Panc1 (cell line): ENCODE data around the gene EAF1. TPM values are rescaled to one million over a fixed set of nuclear protein-coding genes. Genes with fewer than 3 reads are reported as not detected.
"Not testable (repeated sequence)": the region's sequence is repeated elsewhere in the genome, so short reads cannot be mapped to it uniquely, and the experiment has no call there.

Experiments used
- ATAC-seq: fragments of 200-7000 bp; cut with Tn5 transposase; 2 replicates; pipeline ENCODE4 v1.9.1; 2020; ENCODE audit warnings: mild to moderate bottlenecking, moderate library complexity
- BruUV-seq: library from RNA; stranded (reverse); fragments of 400-500 nt; replicated peaks from 2 replicates; lab custom pipeline; 2021; lab: Mats Ljungman, UMichigan
- CTCF ChIA-PET: fragments of 300-600 bp; sonication (Branson Sonifier 250); formaldehyde crosslinking; loops from one replicate; lab custom pipeline; 2022; ENCODE audit warnings: antibody characterized with exemption; lab: Charles Lee
- POLR2A ChIA-PET: fragments of 300-600 bp; sonication (Branson Sonifier 250); formaldehyde crosslinking; loops from one replicate; lab custom pipeline; 2022; ENCODE audit warnings: antibody characterized with exemption; lab: Charles Lee
- DNase-seq: peaks from one replicate; pipeline ENCODE4 v3.0.0-alpha.2; 2010; ENCODE audit warnings: low read depth, low spot score
- H3K27ac ChIP-seq: 2 replicates; pipeline ENCODE4 v1.5.1; 2011; ENCODE audit warnings: mild to moderate bottlenecking, low read length, inconsistent platforms
- H3K27me3 ChIP-seq: fragments of 200-500 bp; sonication (Bioruptor generic); 2 replicates; pipeline ENCODE4 v1.6.0; 2014; ENCODE audit warnings: low read length, inconsistent platforms; ENCODE audit not compliant: control insufficient read depth, insufficient read depth
- H3K36me3 ChIP-seq: fragments of 200-500 bp; sonication (Bioruptor generic); 2 replicates; pipeline ENCODE4 v1.5.1; 2014; ENCODE audit warnings: inconsistent platforms, mild to moderate bottlenecking, low read length, moderate library complexity; ENCODE audit not compliant: control insufficient read depth, insufficient read depth
- H3K4me1 ChIP-seq: 2 replicates; pipeline ENCODE4 v1.5.1; 2011; ENCODE audit warnings: inconsistent platforms, mild to moderate bottlenecking, low read length, moderate library complexity; ENCODE audit not compliant: control insufficient read depth, insufficient read depth
- H3K4me3 ChIP-seq, 2 experiments: 2 replicates each; pipeline ENCODE4 v1.5.1; 2011 to 2012; ENCODE audit warnings: low read depth in 2 of 2, low read length in 2 of 2, mild to moderate bottlenecking in 2 of 2, inconsistent platforms in 1 of 2, moderate library complexity in 1 of 2
- H3K9me3 ChIP-seq: fragments of 200-500 bp; sonication (Bioruptor generic); 2 replicates; pipeline ENCODE4 v1.5.1; 2014; ENCODE audit warnings: low read depth, mild to moderate bottlenecking, inconsistent platforms, low read length, moderate library complexity; ENCODE audit not compliant: control insufficient read depth, insufficient read depth
- POLR2AphosphoS5 ChIP-seq: IDR thresholded peaks from 2 replicates; pipeline ENCODE4 v1.6.1; 2012; ENCODE audit warnings: mild to moderate bottlenecking, low read depth, low read length, moderate library complexity
- SIN3A ChIP-seq: IDR thresholded peaks from 2 replicates; pipeline ENCODE4 v1.6.1; 2012; ENCODE audit warnings: low read depth, mild to moderate bottlenecking, low read length, moderate library complexity, borderline replicate concordance; ENCODE audit not compliant: insufficient read depth
- TCF7L2 ChIP-seq: IDR thresholded peaks from 2 replicates; pipeline ENCODE4 v1.6.1; 2011; ENCODE audit warnings: mild to moderate bottlenecking, low read depth, low read length, inconsistent platforms
- in situ Hi-C: cut with HindIII; loops from 2 replicates; pipeline ENCODE4 v1.10.0; 2016; ENCODE audit warnings: low sequenced_read_pairs, low pct_unique_long_range_greater_than_20kb
- intact Hi-C: fragments of 100-400 bp; cut with micrococcal nuclease; formaldehyde crosslinking; loops from one replicate; pipeline ENCODE4 v1.10.0; 2022; ENCODE audit not compliant: unreplicated experiment
- total RNA-seq: library from RNA; stranded (reverse); gene quantifications from one replicate; pipeline ENCODE4 v1.2.1, GENCODE V29; 2021; ENCODE audit not compliant: unreplicated experiment
- TF ChIP-seq, protein P1 (sequence below): fragments of 450-650 bp; IDR thresholded peaks from 2 replicates; pipeline ENCODE4 v1.5.1; 2017; ENCODE audit warnings: mild to moderate bottlenecking
- TF ChIP-seq, protein P2 (sequence below), 2 experiments: IDR thresholded peaks; 2 replicates each; pipeline ENCODE4 v1.6.1; 2011 to 2012; ENCODE audit warnings: low read depth in 2 of 2, control low read depth in 1 of 2, low read length in 1 of 2, mild to moderate bottlenecking in 1 of 2, moderate library complexity in 1 of 2; ENCODE audit not compliant: insufficient read depth in 1 of 2

Gene EAF1
- total RNA-seq, 1 experiment from 2014 or later, result 16.1 TPM

GRCh38 chr3:15409239-15409638 lies 18.2 kb upstream of the EAF1 start:
- ATAC-seq (no peak), DNase-seq (no peak)
- in situ Hi-C loops, result no loop called here
- Histone ChIP-seq H3K27ac (no peak overlapping the region), H3K27me3 (no peaks in the 10 kb centered on the region), H3K36me3 (no peaks in the 10 kb centered on the region), H3K9me3 (no peaks in the 10 kb centered on the region), H3K4me3 (no peak overlapping the region), H3K4me1 (no peaks in the 10 kb centered on the region)
- intact Hi-C loops, result loop anchor here (10.0 kb wide), 2 partner anchors 204 to 304 kb away; partner anchors contain the start of gene CAPN7
- TF ChIP-seq TCF7L2 (no peak), SIN3A (no peak), POLR2AphosphoS5 (no peak)
- TF ChIP-seq, protein P1, sequence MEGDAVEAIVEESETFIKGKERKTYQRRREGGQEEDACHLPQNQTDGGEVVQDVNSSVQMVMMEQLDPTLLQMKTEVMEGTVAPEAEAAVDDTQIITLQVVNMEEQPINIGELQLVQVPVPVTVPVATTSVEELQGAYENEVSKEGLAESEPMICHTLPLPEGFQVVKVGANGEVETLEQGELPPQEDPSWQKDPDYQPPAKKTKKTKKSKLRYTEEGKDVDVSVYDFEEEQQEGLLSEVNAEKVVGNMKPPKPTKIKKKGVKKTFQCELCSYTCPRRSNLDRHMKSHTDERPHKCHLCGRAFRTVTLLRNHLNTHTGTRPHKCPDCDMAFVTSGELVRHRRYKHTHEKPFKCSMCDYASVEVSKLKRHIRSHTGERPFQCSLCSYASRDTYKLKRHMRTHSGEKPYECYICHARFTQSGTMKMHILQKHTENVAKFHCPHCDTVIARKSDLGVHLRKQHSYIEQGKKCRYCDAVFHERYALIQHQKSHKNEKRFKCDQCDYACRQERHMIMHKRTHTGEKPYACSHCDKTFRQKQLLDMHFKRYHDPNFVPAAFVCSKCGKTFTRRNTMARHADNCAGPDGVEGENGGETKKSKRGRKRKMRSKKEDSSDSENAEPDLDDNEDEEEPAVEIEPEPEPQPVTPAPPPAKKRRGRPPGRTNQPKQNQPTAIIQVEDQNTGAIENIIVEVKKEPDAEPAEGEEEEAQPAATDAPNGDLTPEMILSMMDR, result no peak
- TF ChIP-seq, protein P2, sequence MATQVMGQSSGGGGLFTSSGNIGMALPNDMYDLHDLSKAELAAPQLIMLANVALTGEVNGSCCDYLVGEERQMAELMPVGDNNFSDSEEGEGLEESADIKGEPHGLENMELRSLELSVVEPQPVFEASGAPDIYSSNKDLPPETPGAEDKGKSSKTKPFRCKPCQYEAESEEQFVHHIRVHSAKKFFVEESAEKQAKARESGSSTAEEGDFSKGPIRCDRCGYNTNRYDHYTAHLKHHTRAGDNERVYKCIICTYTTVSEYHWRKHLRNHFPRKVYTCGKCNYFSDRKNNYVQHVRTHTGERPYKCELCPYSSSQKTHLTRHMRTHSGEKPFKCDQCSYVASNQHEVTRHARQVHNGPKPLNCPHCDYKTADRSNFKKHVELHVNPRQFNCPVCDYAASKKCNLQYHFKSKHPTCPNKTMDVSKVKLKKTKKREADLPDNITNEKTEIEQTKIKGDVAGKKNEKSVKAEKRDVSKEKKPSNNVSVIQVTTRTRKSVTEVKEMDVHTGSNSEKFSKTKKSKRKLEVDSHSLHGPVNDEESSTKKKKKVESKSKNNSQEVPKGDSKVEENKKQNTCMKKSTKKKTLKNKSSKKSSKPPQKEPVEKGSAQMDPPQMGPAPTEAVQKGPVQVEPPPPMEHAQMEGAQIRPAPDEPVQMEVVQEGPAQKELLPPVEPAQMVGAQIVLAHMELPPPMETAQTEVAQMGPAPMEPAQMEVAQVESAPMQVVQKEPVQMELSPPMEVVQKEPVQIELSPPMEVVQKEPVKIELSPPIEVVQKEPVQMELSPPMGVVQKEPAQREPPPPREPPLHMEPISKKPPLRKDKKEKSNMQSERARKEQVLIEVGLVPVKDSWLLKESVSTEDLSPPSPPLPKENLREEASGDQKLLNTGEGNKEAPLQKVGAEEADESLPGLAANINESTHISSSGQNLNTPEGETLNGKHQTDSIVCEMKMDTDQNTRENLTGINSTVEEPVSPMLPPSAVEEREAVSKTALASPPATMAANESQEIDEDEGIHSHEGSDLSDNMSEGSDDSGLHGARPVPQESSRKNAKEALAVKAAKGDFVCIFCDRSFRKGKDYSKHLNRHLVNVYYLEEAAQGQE (IDR thresholded peaks at IDR 0.05; ENCODE audit: insufficient read depth in 1 of 2, low read depth in 2 of 2, low read length in 1 of 2), result no peak
- ChIA-PET POLR2A (no interaction called here), CTCF (no interaction called here)
- BruUV-seq, result no TSS peak

DNA sequence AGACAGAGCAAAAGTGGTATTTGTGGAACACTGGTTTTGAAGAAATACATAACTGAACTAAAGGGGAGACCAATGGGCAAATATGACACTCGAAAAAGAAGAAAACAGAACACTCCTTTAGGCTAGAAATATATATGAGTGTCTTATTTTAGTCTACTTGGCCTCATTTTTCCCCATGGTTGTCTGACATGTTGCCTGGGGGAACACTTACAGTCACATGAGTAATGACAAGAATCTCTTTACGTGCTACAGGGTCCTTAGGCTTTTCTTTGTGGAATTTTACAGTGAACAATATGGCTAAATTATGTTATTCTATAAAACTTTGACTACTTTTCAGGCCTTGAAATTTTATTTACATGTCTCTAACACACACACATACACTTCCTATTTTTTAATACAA lies 17.6 kb upstream of the EAF1 start:
- ATAC-seq, result no peak
- Histone ChIP-seq H3K4me3 (no peak overlapping the region), H3K36me3 (0 out of 2 replicates have a peak, but pooled peaks cover under 1% of the 10 kb centered on the region), H3K4me1 (no peaks in the 10 kb centered on the region), H3K9me3 (no peaks in the 10 kb centered on the region), H3K27ac (no peak overlapping the region), H3K27me3 (no peaks in the 10 kb centered on the region)
- TF ChIP-seq POLR2AphosphoS5 (no peak), TCF7L2 (no peak), SIN3A (no peak)
- TF ChIP-seq, protein P1, result no peak
- TF ChIP-seq, protein P2 (IDR thresholded peaks at IDR 0.05; ENCODE audit: insufficient read depth in 1 of 2, low read depth in 2 of 2, low read length in 1 of 2), result no peak
- BruUV-seq, result no TSS peak
- in situ Hi-C loops, result no loop called here
- ChIA-PET CTCF (no interaction called here), POLR2A (no interaction called here)
- DNase-seq, result no peak
- intact Hi-C loops, result loop anchor here (10.0 kb wide), 2 partner anchors 205 to 305 kb away; partner anchors contain the start of gene CAPN7

GRCh38 chr3:15410966-15411365 lies 16.4 kb upstream of the EAF1 start:
- H3K27ac ChIP-seq, H3K27me3 ChIP-seq, ATAC-seq, H3K4me3 ChIP-seq, H3K36me3 ChIP-seq, H3K9me3 ChIP-seq, CTCF ChIA-PET, H3K4me1 ChIP-seq, BruUV-seq, POLR2A ChIA-PET, in situ Hi-C loops, intact Hi-C loops, DNase-seq: not testable (repeated sequence)
